Fibroblast of lung (primary cell): ENCODE results near the gene KRT4. TPM values are rescaled to one million over a fixed set of nuclear protein-coding genes. Genes with fewer than 3 reads are reported as not detected.

Source experiments
- DNase-seq, 2 donors: peaks; one replicate each; pipeline versions ENCODE4 v3.0.0 to v3.0.0-alpha.2; 2010; ENCODE audit warnings: low read depth in 2 of 2
- H2AFZ ChIP-seq: 2 replicates; pipeline ENCODE4 v1.5.1; 2012; ENCODE audit warnings: low read length, control low read depth, inconsistent platforms
- H3K27ac ChIP-seq: 2 replicates; pipeline ENCODE4 v1.5.1; 2011; ENCODE audit warnings: low read length, control low read depth; ENCODE audit not compliant: insufficient read depth
- H3K27me3 ChIP-seq: 2 replicates; pipeline ENCODE4 v1.5.1; 2011; ENCODE audit warnings: mild to moderate bottlenecking, low read length; ENCODE audit not compliant: control insufficient read depth, insufficient read depth
- H3K36me3 ChIP-seq: 2 replicates; pipeline ENCODE4 v1.5.1; 2011; ENCODE audit warnings: low read length; ENCODE audit not compliant: control insufficient read depth, insufficient read depth
- H3K4me1 ChIP-seq: 2 replicates; pipeline ENCODE4 v1.5.1; 2011; ENCODE audit warnings: low read length; ENCODE audit not compliant: control insufficient read depth, insufficient read depth; ENCODE audit errors: extremely low read depth
- H3K4me2 ChIP-seq: 2 replicates; pipeline ENCODE4 v1.5.1; 2011; ENCODE audit warnings: low read length, control low read depth; ENCODE audit not compliant: insufficient read depth; ENCODE audit errors: extremely low read depth
- H3K4me3 ChIP-seq, 4 experiments: fragments of 200-600 bp in 1 of 4; sonication (generic) in 1 of 4; replicated peaks in 1 of 4; 2 replicates each; pipeline ENCODE4 v1.5.1; 2011 to 2016; ENCODE audit warnings: low read length in 4 of 4, low read depth in 3 of 4, mild to moderate bottlenecking in 3 of 4, control low read depth in 2 of 4, inconsistent platforms in 1 of 4, mixed read lengths in 1 of 4; ENCODE audit not compliant: insufficient read depth in 1 of 4; ENCODE audit errors: control extremely low read depth in 1 of 4
- H3K79me2 ChIP-seq: 2 replicates; pipeline ENCODE4 v1.5.1; 2012; ENCODE audit warnings: mild to moderate bottlenecking, low read length, inconsistent platforms; ENCODE audit not compliant: control insufficient read depth, insufficient read depth
- H3K9ac ChIP-seq: 2 replicates; pipeline ENCODE4 v1.5.1; 2011; ENCODE audit warnings: mild to moderate bottlenecking, low read length, control low read depth; ENCODE audit not compliant: insufficient read depth
- H3K9me3 ChIP-seq: 2 replicates; pipeline ENCODE4 v1.5.1; 2012; ENCODE audit warnings: low read depth, low read length; ENCODE audit not compliant: control insufficient read depth, insufficient read depth
- H4K20me1 ChIP-seq: 2 replicates; pipeline ENCODE4 v1.5.1; 2011; ENCODE audit warnings: low read length; ENCODE audit not compliant: control insufficient read depth, insufficient read depth; ENCODE audit errors: extremely low read depth
- CTCF ChIP-seq, 2 donors: IDR thresholded peaks in 1 of 2; conservative IDR thresholded peaks in 1 of 2; 1 replicate in 1 of 2; 2 replicates in 1 of 2; pipeline ENCODE4 v1.5.1; 2011 to 2012; ENCODE audit warnings: low read length in 2 of 2, control low read depth in 1 of 2, inconsistent platforms in 1 of 2, low read depth in 1 of 2, mild to moderate bottlenecking in 1 of 2
- EZH2 ChIP-seq: IDR thresholded peaks from 2 replicates; pipeline ENCODE4 v1.5.1; 2012; ENCODE audit warnings: low read length, control low read depth, mild to moderate bottlenecking; ENCODE audit errors: missing control alignments
- polyA plus RNA-seq, 2 donors: library from polyadenylated mRNA; depleted of rRNA in 1 of 2; stranded (reverse) in 1 of 2; unstranded in 1 of 2; fragments of >200 nt; gene quantifications; 2 replicates each; pipeline ENCODE4 v1.2.1, GENCODE V29; 2011 to 2012; ENCODE audit warnings: missing spikeins in 1 of 2
- total RNA-seq: library from RNA; depleted of rRNA; stranded (reverse); fragments of >200 nt; gene quantifications from 2 replicates; pipeline ENCODE4 v1.2.1, GENCODE V29; 2014

KRT4 gene
- total and polyA plus RNA-seq, 2 donors (not counting 1 experiment from before 2014, with no cell fraction given), result under 0.01 to 0.23 TPM

DNA sequence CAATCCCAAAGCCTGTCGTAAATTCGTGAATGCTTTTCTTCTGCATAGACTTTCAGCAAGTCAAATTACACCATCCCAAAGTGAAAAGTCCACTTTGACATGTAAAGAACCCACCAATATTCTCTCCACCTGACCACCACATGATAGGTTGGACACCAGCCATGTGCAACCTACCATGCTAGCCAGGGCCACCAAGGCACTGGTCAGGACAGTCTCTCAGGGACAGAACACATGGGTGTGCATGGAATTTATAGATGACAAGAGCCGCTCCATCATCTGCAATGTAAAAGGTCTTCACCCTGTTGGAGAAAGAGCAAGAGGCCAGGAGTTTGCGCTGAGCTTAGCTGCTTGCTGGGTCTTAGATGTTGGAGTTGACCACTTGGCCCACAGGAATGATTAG lies 31.4 kb downstream of the KRT4 start:
- no peak overlapping the region for H3K4me3 ChIP-seq
- no peak for TF ChIP-seq EZH2
- no peak for TF ChIP-seq CTCF (conservative IDR thresholded peaks at IDR 0.05 in 1 of 2, IDR thresholded peaks at IDR 0.05 in 1 of 2; ENCODE audit: low read depth in 1 of 2, low read length in 2 of 2)
- H3K9ac ChIP-seq, result no peak overlapping the region
- H2AFZ ChIP-seq, result no peak overlapping the region
- no peaks in the 10 kb centered on the region for H3K9me3 ChIP-seq
- no peaks in the 10 kb centered on the region for H4K20me1 ChIP-seq
- H3K27me3 ChIP-seq, result peaks cover 10% of the 10 kb centered on the region
- DNase-seq, result no peak
- H3K4me1 ChIP-seq, result no peaks in the 10 kb centered on the region
- no peak overlapping the region for H3K27ac ChIP-seq
- H3K79me2 ChIP-seq, result no peaks in the 10 kb centered on the region
- no peaks in the 10 kb centered on the region for H3K36me3 ChIP-seq
- no peak overlapping the region for H3K4me2 ChIP-seq

DNA sequence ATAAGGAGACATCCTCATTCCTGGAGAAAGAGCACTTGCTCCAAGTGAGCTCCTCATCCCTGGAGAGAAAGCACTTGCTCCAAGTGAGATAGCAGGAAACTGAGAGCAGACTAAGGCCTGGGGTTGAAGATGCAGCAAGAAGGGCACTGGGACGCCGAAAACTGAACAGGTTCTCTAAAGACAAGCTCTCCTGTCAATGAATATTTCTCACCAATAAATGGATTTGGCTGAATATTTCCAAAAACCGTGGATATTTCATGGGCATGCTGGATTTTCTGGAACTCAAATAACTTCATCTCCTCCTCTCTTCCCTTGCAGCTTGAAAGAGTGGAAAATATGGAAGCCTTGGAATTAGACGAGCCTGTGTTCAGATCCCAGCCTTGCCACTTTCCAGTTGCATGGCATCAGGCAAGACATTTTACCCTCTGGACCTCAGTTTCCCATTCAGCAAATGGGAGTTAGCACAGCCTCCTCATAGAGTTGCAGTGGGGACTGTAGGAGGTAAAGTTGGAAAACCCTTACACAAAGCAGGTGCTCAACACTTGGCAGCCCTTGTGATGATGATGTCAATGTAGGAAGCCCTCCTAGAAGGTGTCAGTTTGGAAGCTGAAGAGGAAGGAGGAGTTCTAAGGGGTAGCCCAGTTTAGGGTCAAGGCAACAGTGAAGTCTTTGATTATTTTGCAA lies 32.4 kb downstream of the KRT4 start:
- DNase-seq, result no peak
- H4K20me1 ChIP-seq, result no peaks in the 10 kb centered on the region
- H3K4me1 ChIP-seq, result no peaks in the 10 kb centered on the region
- H3K27me3 ChIP-seq, result peaks cover 10% of the 10 kb centered on the region
- H3K4me3 ChIP-seq, result no peak overlapping the region
- H2AFZ ChIP-seq, result no peak overlapping the region
- H3K36me3 ChIP-seq, result no peaks in the 10 kb centered on the region
- TF ChIP-seq CTCF (conservative IDR thresholded peaks at IDR 0.05 in 1 of 2, IDR thresholded peaks at IDR 0.05 in 1 of 2; ENCODE audit: low read depth in 1 of 2, low read length in 2 of 2), result no peak
- TF ChIP-seq EZH2, result no peak
- H3K79me2 ChIP-seq, result no peaks in the 10 kb centered on the region
- H3K9me3 ChIP-seq, result no peaks in the 10 kb centered on the region
- no peak overlapping the region for H3K27ac ChIP-seq
- H3K9ac ChIP-seq, result no peak overlapping the region
- H3K4me2 ChIP-seq, result no peak overlapping the region

DNA sequence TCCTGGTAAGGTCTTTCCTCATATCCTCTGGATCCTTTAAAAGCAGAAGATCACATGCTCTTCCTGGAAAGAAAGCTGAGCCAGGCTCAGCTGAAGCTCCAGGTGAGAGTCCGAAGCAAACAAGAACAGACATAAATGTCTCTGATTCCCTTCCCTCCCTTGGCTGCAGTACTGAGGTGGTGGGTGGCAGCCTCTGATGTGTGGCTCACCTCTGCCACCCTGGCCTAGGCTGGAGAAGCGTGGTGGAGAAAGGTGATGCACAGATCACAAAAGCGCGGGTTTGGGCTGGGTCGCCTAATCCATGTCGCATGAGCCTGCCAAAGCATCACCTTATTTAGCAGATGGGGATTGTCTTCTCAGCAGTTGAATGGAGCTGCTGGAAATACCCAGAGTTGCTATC lies 34.0 kb downstream of the KRT4 start:
- Histone ChIP-seq H3K27me3 (peaks cover 10% of the 10 kb centered on the region), H2AFZ (no peak overlapping the region)
- TF ChIP-seq EZH2, result no peak
- TF ChIP-seq CTCF (conservative IDR thresholded peaks at IDR 0.05 in 1 of 2, IDR thresholded peaks at IDR 0.05 in 1 of 2; ENCODE audit: low read depth in 1 of 2, low read length in 2 of 2), result no peak

More for the DNA sequence above, 34.0 kb downstream of the KRT4 start:
- Histone ChIP-seq H3K9ac (no peak overlapping the region), H3K9me3 (no peaks in the 10 kb centered on the region), H3K36me3 (no peaks in the 10 kb centered on the region), H3K4me2 (no peak overlapping the region), H4K20me1 (no peaks in the 10 kb centered on the region), H3K27ac (no peak overlapping the region), H3K79me2 (no peaks in the 10 kb centered on the region), H3K4me1 (no peaks in the 10 kb centered on the region), H3K4me3 (no peak overlapping the region)
- no peak for DNase-seq
